Measurements from ENCODE around the gene ZNRD2. TPM values are rescaled to one million over a fixed set of nuclear protein-coding genes. Genes with fewer than 3 reads are reported as not detected.

The ZNRD2 gene
- total and polyA plus RNA-seq, 10 of the 15 experiments (the other 5 are each of a cell fraction or from before 2014, with no cell fraction given): 7.9 to 111 (median 55.4) TPM

- Histone ChIP-seq H3K79me2 (ENCODE audit: control insufficient read depth, insufficient read depth, low read length) (no peaks in the 10 kb centered on the region), H3K27ac (ENCODE audit: control insufficient read depth, insufficient read depth) (no peak overlapping the region), H3K9me3 (replicated peaks; ENCODE audit: control insufficient read depth, insufficient read depth, low read length) (no peaks in the 10 kb centered on the region), H2AFZ (ENCODE audit: control insufficient read depth, low read depth, low read length) (no peak overlapping the region), H4K20me1 (ENCODE audit: control insufficient read depth, insufficient read depth) (no peaks in the 10 kb centered on the region), H3K4me2 (ENCODE audit: control insufficient read depth, insufficient read depth) (no peak overlapping the region), H3K4me1 (ENCODE audit: control insufficient read depth, insufficient read depth, low read length) (0 out of 2 replicates have a peak, but pooled peaks cover 2% of the 10 kb centered on the region), H3K9ac (ENCODE audit: control insufficient read depth, insufficient read depth, low read length) (no peak overlapping the region), H3K36me3 (ENCODE audit: control insufficient read depth in 2 of 2, insufficient read depth in 2 of 2, low read length in 1 of 2) (no peaks in the 10 kb centered on the region), H3K4me3 (no peak overlapping the region), H3K27me3 (replicated peaks in 1 of 2; ENCODE audit: control insufficient read depth in 2 of 2, insufficient read depth in 2 of 2, low read length in 1 of 2) (no peaks in the 10 kb centered on the region; a peak in 2 of 4 replicates)
- WGBS (ENCODE audit: insufficient coverage, insufficient replicate concordance, low lambda C conversion rate, missing lambda C conversion rate): 72% methylated on average over 4 of the region's 4 CpGs
- POLR2A ChIA-PET: interaction anchor here (0.7 kb wide), 1 partner anchor 10 kb away, joined by 3 read pairs; no protein-coding TSS in a partner anchor
- RAD21 ChIA-PET (ENCODE audit: unreplicated experiment): no interaction called here
- no peak for ATAC-seq
- FAIRE-seq: no peak
- intact Hi-C loops (cut with micrococcal nuclease; ENCODE audit: unreplicated experiment) (no loop called here), in situ Hi-C loops (cut with MboI) (no loop called here)
- no peak for DNase-seq (ENCODE audit: low read depth, low spot score)
- no TSS peak for BruUV-seq (replicated peaks)
- SMC1A ChIA-PET (ENCODE audit: uncharacterized antibody, unreplicated experiment): interaction anchor here (0.9 to 1.1 kb wide), 2 partner anchors 11 to 18 kb away, joined by 3 read pairs; no protein-coding TSS in a partner anchor
- CTCF ChIA-PET: interaction anchor here (0.6 to 1.6 kb wide), 2 partner anchors 14 to 822 kb away, joined by 3 to 4 read pairs; no protein-coding TSS in a partner anchor
- TF ChIP-seq ZNF274 (IDR thresholded peaks at IDR 0.05; ENCODE audit: insufficient read depth, insufficient read length) (no peak), CUX1 (IDR thresholded peaks at IDR 0.05; ENCODE audit: insufficient replicate concordance, low read depth, low read length) (no peak), IRF5 (IDR thresholded peaks at IDR 0.05; ENCODE audit: borderline replicate concordance) (no peak), BRCA1 (IDR thresholded peaks at IDR 0.05; ENCODE audit: low read depth, low read length) (no peak), BCL3 (IDR thresholded peaks at IDR 0.05; ENCODE audit: borderline replicate concordance, insufficient read depth, low read depth, low read length, poor library complexity, severe bottlenecking) (no peak), ZSCAN29 (IDR thresholded peaks at IDR 0.05) (no peak), TCF12 (IDR thresholded peaks at IDR 0.05; ENCODE audit: low read depth, low read length) (no peak), RFX5 (IDR thresholded peaks at IDR 0.05; ENCODE audit: low read depth, low read length) (no peak), SUPT20H (IDR thresholded peaks at IDR 0.05; ENCODE audit: borderline replicate concordance, control insufficient read depth, low read depth, low read length) (no peak), ELK1 (IDR thresholded peaks at IDR 0.05; ENCODE audit: low read depth, low read length) (no peak), TCF3 (IDR thresholded peaks at IDR 0.05; ENCODE audit: borderline replicate concordance, insufficient read depth, low read depth, low read length) (no peak)
Observed at GRCh38 chr11:65554842-65555430, 15.3 kb upstream of the ZNRD2 start.
